Stimulated activated CD4-positive, alpha-beta T cell treated with anti-CD3 and anti-CD28 coated beads, Interleukin-15, amount 100 ng/mL, for 1 hour (primary cell): ENCODE measurements around the gene KRTAP1-1.
"Not testable (repeated sequence)": the region's sequence is repeated elsewhere in the genome, so short reads cannot be mapped to it uniquely, and the experiment has no call there.

Experiments used
- DNase-seq, 2 donors: peaks; one replicate each; pipeline ENCODE4 v3.0.0-alpha.2; 2020; ENCODE audit warnings: low read depth in 1 of 2, low spot score in 1 of 2

Gene KRTAP1-1

GRCh38 chr17:41013181-41013580 is 28.1 kb downstream of the KRTAP1-1 start:
- no peak for DNase-seq

- DNase-seq: no peak
Observed at GRCh38 chr17:41012326-41013120, 28.7 kb downstream of the KRTAP1-1 start.

DNA sequence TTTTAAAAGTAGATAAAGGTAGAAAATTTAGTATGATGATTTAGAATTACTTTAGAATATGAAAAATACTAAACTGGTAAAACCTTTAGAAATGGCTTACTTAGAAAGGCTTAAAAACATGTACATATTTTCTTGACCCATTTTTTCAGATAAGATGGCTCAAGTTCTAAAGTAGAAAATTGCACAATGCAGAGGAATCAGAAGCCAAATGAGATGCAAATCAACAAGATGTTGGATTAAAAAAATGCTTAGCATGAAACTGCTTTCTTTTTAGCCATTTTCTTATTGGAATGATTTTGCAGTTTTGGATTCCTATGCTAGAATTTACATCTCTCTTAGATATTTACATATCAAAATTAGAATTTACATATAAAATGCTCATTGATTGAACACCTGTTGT is 30.8 kb downstream of the KRTAP1-1 start:
- no peak for DNase-seq

DNA sequence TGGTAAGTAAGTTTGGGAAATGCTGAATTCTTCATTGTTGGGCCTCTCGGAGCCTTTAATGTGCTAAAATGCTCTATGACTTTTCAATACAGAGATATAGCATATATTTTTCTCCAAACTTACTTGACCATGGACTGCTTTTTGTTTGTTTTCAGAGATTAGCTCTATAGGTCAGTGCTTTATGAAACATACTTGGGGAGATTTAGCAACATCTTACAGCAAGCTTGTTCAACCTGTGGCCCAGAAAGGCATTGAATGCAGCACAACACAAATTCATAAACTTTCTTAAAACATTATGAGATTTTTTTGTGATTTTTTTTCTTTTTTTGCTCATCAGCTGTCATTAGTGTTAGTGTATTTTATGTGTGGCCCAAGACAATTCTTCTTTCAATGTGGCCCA is 31.3 kb downstream of the KRTAP1-1 start:
- DNase-seq: no peak

GRCh38 chr17:41009301-41009760 is 31.9 kb downstream of the KRTAP1-1 start:
- DNase-seq: no peak

- DNase-seq: no peak
Observed at GRCh38 chr17:41008811-41009210, 32.4 kb downstream of the KRTAP1-1 start, which contains the start of gene KRTAP3-1. Gene KRTAP3-1, minus strand, starts transcription at chr17:41009128. Its CDS starts 54 bp downstream, at chr17:41009074.

GRCh38 chr17:41004397-41004796 is 36.9 kb downstream of the KRTAP1-1 start:
- DNase-seq: no peak

GRCh38 chr17:41003926-41004325 is 37.3 kb downstream of the KRTAP1-1 start:
- DNase-seq: no peak

DNA sequence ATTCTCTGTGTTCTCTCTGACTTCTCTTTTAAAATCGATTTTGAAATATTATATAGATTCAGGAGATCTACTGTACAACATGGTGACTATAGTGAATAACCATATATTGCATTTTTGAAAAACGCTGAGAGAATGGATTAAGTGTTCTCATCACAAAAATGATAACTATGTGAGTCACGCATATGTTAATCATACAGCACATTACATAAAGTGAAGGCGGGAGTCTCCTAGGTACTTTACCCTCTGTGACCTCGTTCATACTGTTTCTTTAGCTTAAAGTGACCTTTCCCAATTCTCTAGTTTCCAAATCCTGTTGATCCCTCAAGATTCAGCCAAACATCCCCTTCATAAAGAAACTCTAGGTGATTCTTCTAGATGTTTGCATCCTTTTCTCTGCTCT is 38.4 kb downstream of the KRTAP1-1 start:
- no peak for DNase-seq

DNA sequence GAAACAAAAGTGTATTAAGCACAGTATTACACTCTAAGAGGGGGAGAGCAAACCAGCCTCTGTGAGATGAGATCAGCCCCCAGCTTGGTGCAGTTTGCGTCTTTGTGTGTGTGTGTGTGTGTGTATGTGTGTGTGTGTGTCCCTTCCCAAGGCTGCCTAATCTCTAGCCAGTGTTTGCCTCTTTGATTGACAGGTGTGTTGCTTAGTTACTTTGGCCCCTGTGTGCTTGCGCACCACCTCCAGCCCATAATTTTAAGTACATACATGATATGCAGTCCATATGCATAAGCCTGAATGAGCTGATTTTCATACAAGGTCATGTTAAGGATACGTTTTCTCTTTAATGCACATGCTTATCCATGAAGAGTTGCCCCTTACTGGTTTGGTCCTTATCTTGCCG is 39.5 kb downstream of the KRTAP1-1 start:
- no peak for DNase-seq

- DNase-seq: not testable (repeated sequence)
Observed at GRCh38 chr17:40999563-40999962, 41.7 kb downstream of the KRTAP1-1 start, which contains the start of gene KRTAP3-2. Gene KRTAP3-2, minus strand, starts transcription at chr17:40999906. Its CDS starts 53 bp downstream, at chr17:40999853.

DNA sequence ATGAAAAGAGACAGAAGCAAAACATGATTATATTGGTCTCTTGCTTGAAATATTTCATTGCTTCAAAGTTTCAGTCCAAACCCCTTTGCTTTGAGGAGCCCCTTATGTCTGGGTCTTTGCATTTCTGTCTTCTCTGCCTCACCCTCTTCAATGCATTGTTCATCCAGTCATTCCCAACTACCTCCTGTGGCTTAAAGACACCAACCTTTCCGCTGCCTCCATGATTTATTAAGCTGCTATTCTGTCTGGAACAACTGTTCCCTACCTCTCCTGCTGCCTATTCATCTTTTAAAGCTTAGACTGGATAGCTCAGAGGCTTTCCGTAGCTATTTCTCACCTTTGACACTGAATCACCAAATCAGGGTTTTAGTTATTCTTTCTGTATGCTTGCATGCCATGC is 43.9 kb downstream of the KRTAP1-1 start:
- no peak for DNase-seq

DNA sequence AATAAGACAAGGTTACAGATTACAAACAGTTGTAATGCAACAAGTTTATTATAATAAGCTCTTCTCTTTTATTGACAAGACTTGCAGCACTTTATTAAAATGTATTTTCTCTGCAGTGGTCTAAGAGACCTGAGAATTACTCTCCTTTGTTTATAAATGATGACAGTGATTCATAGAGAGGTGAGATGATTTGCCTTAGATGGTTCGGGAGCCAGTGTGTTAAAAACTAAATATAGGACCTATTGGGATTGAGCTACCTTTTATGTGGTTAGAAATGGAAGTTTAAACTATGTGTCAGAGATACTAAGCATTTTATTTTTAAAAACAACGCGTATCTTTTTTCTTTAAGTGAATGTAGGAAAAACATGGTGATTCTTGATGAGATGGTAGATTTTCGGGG is 44.4 kb downstream of the KRTAP1-1 start:
- DNase-seq: no peak

DNA sequence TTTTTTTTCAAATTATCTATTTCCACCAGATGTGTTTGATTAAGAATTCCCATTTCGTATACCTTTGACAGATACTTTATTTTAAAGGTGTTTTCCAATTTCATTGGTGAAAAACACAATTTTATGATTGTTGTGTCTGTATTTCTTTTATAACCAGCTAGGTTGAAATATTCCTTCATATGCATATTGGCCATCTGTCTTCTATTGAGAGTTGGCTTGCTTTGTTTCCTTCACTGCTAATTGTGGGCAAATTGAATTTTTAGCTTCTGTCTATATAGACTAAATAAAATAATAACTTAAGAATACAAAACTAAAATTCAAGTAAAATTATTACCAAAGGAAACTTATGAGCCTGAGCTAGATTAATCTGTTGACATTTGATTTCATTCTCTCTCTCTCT is 46.1 kb downstream of the KRTAP1-1 start:
- no peak for DNase-seq

GRCh38 chr17:40993839-40994238 is 47.4 kb downstream of the KRTAP1-1 start, which contains the start of gene KRTAP3-3:
Gene KRTAP3-3, minus strand, starts transcription at chr17:40994164. Its CDS starts 67 bp downstream, at chr17:40994097.
- DNase-seq: no peak

- no peak for DNase-seq
Observed at GRCh38 chr17:40993084-40993483, 48.2 kb downstream of the KRTAP1-1 start.

DNA sequence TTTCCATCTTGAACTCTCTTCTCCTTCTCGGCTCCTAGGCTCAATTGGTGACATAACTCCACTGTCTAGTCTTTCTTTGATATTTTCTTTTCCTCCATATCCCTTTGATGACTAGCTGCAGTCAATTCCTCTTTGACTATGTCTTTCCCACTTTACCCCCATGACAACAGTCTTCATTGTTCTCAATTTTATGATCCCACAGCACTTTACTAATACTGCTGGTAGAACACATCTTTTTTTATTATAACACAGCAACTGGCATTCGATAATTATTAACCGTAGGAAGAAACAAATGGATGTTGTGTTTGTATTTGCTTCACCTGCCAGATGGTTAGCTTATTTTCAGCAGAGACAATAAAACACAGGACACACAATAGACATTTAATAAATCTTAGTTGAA is 48.6 kb downstream of the KRTAP1-1 start:
- DNase-seq: no peak
